Measurements from ENCODE around the gene SLC25A28.

GRCh38 chr10:99658622-99659030, 38.4 kb upstream of the SLC25A28 start:
- TF ChIP-seq ZBTB17 (tag by site-specific recombination; IDR thresholded peaks at IDR 0.05) (no peak), ZNF112 (tag by site-specific recombination; IDR thresholded peaks at IDR 0.05) (no peak), ZEB2 (tag by site-specific recombination; IDR thresholded peaks at IDR 0.05) (no peak), ZNF785 (tag by site-specific recombination; IDR thresholded peaks at IDR 0.05) (no peak), ZNF580 (tag by site-specific recombination; IDR thresholded peaks at IDR 0.05) (no peak), ZNF37A (tag by site-specific recombination; IDR thresholded peaks at IDR 0.05) (no peak)
- TF ChIP-seq, protein P1, sequence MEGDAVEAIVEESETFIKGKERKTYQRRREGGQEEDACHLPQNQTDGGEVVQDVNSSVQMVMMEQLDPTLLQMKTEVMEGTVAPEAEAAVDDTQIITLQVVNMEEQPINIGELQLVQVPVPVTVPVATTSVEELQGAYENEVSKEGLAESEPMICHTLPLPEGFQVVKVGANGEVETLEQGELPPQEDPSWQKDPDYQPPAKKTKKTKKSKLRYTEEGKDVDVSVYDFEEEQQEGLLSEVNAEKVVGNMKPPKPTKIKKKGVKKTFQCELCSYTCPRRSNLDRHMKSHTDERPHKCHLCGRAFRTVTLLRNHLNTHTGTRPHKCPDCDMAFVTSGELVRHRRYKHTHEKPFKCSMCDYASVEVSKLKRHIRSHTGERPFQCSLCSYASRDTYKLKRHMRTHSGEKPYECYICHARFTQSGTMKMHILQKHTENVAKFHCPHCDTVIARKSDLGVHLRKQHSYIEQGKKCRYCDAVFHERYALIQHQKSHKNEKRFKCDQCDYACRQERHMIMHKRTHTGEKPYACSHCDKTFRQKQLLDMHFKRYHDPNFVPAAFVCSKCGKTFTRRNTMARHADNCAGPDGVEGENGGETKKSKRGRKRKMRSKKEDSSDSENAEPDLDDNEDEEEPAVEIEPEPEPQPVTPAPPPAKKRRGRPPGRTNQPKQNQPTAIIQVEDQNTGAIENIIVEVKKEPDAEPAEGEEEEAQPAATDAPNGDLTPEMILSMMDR (tag by site-specific recombination; IDR thresholded peaks at IDR 0.05), result no peak
- TF ChIP-seq, protein P2, sequence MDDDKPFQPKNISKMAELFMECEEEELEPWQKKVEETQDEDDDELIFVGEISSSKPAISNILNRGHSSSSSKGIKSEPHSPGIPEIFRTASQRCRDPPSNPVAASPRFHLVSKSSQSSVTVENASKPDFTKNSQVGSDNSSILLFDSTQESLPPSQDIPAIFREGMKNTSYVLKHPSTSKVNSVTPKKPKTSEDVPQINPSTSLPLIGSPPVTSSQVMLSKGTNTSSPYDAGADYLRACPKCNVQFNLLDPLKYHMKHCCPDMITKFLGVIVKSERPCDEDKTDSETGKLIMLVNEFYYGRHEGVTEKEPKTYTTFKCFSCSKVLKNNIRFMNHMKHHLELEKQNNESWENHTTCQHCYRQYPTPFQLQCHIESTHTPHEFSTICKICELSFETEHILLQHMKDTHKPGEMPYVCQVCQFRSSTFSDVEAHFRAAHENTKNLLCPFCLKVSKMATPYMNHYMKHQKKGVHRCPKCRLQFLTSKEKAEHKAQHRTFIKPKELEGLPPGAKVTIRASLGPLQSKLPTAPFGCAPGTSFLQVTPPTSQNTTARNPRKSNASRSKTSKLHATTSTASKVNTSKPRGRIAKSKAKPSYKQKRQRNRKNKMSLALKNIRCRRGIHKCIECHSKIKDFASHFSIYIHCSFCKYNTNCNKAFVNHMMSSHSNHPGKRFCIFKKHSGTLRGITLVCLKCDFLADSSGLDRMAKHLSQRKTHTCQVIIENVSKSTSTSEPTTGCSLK (tag by site-specific recombination; IDR thresholded peaks at IDR 0.05), result no peak
- TF ChIP-seq, protein P3, sequence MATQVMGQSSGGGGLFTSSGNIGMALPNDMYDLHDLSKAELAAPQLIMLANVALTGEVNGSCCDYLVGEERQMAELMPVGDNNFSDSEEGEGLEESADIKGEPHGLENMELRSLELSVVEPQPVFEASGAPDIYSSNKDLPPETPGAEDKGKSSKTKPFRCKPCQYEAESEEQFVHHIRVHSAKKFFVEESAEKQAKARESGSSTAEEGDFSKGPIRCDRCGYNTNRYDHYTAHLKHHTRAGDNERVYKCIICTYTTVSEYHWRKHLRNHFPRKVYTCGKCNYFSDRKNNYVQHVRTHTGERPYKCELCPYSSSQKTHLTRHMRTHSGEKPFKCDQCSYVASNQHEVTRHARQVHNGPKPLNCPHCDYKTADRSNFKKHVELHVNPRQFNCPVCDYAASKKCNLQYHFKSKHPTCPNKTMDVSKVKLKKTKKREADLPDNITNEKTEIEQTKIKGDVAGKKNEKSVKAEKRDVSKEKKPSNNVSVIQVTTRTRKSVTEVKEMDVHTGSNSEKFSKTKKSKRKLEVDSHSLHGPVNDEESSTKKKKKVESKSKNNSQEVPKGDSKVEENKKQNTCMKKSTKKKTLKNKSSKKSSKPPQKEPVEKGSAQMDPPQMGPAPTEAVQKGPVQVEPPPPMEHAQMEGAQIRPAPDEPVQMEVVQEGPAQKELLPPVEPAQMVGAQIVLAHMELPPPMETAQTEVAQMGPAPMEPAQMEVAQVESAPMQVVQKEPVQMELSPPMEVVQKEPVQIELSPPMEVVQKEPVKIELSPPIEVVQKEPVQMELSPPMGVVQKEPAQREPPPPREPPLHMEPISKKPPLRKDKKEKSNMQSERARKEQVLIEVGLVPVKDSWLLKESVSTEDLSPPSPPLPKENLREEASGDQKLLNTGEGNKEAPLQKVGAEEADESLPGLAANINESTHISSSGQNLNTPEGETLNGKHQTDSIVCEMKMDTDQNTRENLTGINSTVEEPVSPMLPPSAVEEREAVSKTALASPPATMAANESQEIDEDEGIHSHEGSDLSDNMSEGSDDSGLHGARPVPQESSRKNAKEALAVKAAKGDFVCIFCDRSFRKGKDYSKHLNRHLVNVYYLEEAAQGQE (tag by site-specific recombination; IDR thresholded peaks at IDR 0.05), result no peak
